SK-N-MC (cell line): Measurements from ENCODE around the gene GLB1L3.

ENCODE experiments used
- EZH2 ChIP-seq: fragments of 200-600 bp; sonication (generic); IDR thresholded peaks from one replicate; pipeline ENCODE4 v1.6.1; 2017; ENCODE audit warnings: antibody characterized with exemption
- FOXP2 ChIP-seq: optimal IDR thresholded peaks from 2 replicates; pipeline ENCODE3; 2011; ENCODE audit warnings: mild to moderate bottlenecking, moderate library complexity; ENCODE audit not compliant: insufficient read depth; ENCODE audit errors: extremely low read length, control extremely low read depth

GRCh38 chr11:134277183-134278001, 1.2 kb downstream of the GLB1L3 start:
- TF ChIP-seq EZH2 (peak; percentile 25), FOXP2 (no peak)
